ENCODE results near the gene PARP1. TPM values are rescaled to one million over a fixed set of nuclear protein-coding genes. Genes with fewer than 3 reads are reported as not detected.

The PARP1 gene
- total RNA-seq, 1 donor from 2014 or later, result 140 TPM

DNA sequence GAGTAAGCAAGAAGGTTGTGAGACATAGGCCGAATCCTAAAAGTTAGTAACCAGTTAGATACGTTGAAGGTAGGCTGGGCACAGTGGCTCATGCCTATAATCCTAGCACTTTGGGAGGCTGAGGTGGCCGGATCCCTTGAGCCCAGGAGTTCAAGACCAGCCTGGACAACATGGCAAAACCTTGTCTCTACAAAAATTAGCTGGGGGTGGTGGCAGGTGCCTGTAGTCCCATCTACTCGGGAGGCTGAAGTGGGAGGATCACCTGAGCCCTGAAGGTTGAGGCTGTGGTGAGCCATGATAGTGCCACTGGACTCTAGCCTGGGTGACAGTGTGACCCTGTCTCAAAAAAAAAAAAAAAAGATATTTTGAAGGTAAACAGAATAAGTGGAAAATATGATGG lies 1.5 kb upstream of the PARP1 start:
- DNase-seq (no peak), ATAC-seq (no peak)
- intact Hi-C loops (cut with micrococcal nuclease), result no loop called here

DNA sequence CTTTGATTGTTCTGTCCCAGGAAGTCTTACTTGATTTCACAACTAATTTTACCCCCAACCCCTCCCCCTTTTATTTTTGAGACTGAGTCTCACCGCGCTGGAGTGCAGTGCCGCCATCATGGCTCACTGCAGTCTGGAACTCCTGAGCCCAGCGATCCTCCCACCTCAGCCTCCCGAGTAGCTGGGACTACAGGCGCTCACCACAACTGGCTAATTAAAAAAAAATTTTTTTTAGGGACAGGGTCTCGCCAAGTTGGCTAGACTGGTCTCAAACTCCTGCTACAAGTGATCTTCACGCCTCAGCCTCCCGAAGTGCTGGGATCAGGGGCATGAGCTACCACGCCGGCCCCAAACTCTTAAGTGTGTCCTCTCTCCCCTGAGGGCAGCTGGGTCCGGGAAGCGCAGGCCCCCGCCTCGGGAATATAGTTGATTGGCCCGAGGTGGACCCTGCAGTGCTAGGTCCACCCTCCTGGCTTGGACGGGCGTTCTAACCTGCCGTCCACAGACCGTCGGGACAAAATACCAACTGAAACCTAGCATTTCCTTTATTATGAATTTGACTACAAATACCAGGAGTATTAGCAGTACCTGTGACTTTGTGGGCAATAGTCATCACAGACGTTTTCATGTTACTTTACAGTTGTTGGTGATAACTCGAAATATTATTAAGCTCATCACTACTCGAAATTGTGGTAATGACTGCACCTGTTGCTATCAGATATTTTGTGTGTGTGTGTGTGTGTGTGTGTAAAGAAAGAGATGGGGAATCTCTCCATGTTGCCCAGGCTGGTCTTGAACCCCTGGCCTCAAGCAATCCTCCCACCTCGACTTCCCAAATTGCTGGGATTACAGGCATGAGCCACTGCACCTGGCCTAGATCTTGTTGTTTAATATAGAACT lies 642 bp upstream of the PARP1 start:
- intact Hi-C loops (cut with micrococcal nuclease), result no loop called here
- peak; percentile 50 for DNase-seq
- no peak for ATAC-seq

DNA sequence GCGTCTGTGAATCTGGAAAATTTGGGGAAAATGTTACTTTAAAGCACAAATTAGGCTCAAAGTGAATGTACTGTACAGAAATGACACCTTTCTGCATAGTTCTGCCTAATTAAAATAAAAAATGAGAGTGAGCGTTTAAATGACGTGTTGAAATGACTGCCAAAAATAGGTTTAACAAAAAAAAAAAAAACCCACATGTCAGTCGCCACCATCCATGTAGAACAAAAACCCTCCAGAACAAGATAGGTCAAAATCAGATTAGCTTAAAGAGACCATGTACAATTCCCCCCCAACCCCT lies 745 bp downstream of the PARP1 start:
- ATAC-seq, result no peak
- intact Hi-C loops (cut with micrococcal nuclease), result no loop called here
- no peak for DNase-seq

DNA sequence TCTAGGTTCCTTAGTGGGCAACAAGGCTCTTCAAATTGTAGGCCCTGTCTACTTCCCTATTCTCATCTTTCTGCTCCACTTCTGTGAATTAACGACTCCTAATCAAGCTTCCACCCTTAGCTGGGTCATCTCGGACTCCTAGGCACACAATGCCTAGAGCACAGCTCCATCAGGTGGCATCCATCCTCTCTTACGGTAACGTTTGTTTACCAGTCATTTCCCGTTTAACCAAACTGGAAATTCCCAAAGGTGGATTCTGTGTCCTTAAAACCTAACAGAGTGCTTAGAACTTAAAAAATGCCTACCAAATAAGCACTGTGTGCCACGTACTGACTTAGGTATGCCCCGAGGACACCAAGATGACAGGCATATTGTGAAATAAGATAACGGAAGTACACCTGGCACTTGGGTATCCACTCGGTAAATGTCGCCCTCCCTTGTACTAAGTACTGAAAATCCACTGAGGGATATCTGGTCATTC lies 1.5 kb downstream of the PARP1 start:
- DNase-seq, result no peak
- intact Hi-C loops (cut with micrococcal nuclease), result no loop called here
- ATAC-seq, result no peak

DNA sequence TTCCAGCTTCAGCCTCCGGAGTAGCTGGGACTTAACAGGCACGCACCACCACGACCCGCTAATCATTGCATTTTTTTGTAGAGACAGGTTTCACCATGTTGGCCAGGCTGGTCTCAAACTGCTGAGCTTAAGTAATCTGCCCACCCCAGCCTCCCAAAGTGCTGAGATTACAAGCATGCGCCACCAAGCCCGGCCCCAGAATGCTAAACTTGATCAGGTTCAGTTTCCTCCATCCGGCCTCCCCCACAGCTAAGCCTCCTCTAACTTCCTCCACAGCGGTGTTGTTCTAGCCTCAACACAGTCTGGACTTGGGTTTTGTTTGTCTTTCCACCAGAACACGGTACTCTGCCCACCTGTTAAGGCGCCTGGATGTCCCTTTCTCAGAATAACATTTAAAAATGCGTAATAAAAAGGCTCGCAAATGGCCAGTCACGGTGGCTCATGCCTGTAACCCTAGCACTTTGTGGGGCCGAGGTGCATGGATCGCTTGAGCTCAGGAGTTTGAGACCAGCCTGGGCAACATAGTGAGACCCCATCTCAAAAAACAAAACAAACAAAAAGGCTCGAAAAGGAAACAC lies 2.4 kb downstream of the PARP1 start:
- intact Hi-C loops (cut with micrococcal nuclease), result no loop called here
- DNase-seq (no peak), ATAC-seq (no peak)

DNA sequence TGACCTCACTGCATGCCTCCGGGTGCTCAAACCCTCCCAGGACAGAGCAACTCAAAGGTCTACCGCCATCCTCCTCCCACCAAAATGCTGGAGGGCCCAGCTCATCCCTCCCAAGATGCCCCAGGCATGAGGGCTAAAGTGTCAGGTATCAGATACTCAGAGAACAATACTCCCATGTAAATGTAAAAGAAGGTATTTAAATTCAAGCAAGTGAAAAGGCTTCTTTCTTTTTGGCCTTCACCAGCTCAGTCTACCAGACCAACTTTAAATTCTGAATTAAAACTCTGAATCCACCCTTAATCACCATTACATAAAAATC lies 3.0 kb downstream of the PARP1 start:
- intact Hi-C loops (cut with micrococcal nuclease), result no loop called here
- DNase-seq, result no peak
- no peak for ATAC-seq

DNA sequence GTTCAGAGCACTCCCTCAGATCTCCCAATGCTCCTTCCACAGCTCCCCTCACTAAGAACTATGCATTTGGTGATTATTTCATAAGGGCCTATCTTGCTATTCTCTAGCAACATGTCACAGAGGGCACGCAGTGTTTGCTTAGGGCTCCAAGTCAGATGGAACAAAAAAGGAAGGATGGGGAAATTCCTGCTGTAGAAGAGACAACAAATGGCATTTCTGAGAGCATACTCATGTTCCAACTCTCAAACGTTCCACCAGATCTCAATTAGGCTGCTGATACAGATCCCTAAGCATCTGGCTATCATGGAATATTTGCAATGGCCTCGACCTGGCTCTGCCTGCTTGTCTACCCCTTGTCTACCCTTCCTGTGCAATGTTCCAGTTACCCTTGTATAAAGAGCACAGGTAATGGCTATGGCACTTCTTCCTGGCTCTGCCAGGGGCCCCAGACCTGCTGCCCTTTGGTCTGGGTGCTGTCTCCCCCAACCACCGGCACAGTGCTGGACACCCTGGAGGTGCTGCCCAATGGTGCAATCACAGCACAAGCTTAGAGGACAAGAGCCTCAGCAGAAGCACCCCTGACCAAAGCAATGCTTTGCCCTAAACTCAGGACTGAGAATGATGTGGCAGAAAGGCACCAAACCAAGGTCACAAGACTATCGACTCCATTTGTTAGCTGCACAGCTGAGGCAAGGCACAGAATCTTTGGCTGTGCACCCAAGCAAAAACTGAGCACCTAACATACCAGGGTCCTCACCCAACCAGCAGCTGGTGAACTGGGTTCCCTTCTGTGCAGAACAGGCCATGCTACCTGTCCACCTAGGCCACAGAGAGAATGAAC lies 3.6 kb downstream of the PARP1 start:
- DNase-seq, result no peak
- intact Hi-C loops (cut with micrococcal nuclease), result no loop called here
- no peak for ATAC-seq

DNA sequence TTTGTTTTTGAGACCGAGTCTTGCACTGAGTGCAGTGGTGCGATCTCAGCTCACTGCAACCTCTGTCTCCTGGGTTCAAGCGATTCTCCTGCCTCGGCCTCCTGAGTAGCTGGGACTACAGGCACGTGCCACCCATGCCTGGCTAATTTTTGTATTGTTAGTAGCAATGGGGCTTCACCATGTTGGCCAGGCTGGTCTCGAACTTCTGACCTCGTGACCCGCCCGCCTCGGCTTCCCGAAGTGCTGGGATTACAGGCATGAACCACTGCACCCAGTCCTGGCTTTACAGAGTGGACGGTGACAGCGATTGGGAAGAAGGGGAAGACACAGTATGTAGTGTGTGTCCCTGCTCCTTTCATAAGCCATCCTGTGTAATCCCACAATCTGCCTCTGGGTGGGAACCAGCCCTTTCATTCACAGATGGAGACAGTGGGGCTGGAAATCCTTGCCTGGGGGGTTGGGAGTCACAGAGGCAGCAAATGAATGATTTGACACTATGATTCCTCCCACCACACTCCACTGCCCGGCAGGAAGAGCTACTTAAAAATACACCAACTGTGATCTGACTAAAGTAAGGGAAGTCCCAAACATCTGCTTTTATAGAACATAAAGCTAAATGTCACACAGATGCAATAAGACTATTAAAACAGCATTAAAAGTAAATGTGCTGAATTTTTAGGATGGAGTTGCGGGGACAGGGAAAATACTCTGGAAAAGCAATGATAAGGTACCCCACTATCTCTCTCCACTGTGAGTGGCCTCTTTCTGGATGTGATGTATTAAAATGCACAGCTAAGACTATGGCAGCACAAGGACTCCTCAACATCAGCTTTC lies 4.5 kb downstream of the PARP1 start:
- DNase-seq, result no peak
- ATAC-seq, result no peak
- intact Hi-C loops (cut with micrococcal nuclease), result no loop called here

DNA sequence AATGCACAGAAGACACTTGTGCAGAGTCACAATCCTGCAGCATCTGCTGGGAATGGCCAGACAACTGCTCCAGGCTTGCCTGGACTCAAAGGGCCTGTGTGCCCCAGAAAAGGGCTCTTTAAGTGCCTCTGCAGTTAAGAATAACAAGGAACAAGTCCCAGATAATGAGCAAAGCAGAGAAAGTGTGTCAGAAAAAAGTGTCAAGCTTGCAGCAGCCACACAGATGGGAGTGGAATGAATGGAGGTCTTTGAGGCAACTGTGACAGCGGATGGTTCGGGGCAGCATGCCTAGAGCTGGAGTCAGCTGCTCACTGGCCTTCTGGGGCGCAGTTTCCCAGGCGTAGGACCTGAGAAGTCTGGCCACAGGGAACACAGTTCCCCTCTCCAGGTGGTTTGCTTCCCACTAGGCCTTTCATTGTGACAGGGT lies 5.1 kb downstream of the PARP1 start:
- no peak for DNase-seq
- no peak for ATAC-seq
- intact Hi-C loops (cut with micrococcal nuclease), result no loop called here

DNA sequence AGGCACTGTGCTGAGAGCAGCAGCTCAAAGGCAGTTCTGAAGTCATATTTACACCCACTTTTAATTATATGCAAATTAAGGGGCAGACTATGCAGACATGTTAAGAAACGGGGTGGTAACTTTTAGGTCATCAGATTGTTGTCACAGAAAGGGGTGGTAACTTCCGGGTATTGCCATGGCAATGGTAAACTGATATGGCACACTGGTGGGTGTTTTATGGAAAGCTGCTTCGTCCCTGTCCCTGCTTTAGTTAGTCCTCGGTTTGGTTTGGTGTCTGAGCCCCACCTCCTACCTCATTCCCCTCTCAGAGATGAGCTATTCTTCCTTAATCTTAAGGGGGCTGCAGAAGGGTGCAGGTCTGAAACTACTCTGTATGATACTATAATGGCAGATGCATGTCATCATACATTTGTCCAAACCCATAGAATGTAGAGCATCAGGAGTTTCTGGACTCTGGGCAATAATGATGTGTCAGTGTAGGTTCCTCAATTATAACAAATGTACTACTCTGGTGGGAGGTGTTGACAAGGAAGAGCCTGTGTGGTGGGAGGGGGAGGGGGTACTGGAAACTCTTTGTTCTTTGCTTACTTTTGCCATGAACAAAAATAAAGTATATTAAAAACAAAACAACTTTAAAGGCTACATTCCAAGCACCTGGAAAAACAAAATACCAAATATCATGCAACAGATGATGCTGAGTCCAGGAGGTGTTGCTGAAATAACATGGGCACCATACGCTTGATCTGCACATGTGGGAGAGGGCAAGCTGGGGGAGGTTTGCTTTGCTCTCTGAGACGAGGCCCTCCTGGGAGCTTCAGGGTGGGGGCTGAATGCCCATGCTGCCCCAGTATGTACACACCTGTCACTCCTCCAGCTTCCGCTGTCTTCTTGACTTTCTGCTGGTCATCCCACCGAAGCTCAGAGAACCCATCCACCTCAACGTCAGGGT lies 6.3 kb downstream of the PARP1 start:
- ATAC-seq (no peak), DNase-seq (no peak)
- intact Hi-C loops (cut with micrococcal nuclease), result no loop called here

DNA sequence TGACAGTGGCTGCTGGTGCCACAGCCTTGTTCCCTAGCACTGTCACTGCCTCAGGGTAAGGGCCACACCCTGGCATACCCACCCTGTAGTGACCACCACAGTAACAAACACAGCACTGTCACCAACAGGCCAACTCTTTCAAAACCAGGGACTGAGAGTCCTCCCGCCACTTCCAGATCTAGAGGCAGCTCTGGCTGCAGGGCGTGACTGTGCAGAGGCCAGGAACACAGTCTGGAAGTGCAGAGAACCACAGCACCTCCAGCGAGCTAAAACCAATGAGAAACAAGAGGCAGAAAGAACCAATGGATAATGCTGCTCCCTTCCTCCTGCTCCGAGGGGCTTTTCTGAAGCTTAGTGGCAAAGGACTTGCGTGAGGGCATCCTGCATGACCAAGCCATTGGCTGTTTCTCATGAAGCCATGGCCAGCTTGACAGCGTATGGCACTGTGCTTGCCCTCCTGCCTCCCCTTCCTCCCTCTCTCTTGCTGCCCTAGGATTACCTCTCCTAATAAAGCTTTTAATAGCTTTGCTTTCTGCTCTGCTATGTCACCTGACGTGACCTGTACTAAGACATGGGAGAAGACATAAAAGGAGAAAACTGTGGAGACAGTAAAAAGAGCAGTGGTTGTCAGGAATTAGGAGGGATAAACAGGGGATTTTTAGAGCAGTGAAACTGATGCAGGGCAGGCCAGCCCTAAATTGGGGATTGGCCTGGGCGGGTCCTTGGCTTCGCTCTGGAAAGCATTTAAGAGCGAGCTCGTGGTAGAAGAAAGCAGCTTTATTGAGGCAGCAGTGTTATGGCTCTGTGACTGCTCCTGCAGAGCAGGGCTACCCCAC lies 7.2 kb downstream of the PARP1 start:
- ATAC-seq (peak; percentile 65), DNase-seq (peak; percentile 45)
- intact Hi-C loops (cut with micrococcal nuclease), result no loop called here

DNA sequence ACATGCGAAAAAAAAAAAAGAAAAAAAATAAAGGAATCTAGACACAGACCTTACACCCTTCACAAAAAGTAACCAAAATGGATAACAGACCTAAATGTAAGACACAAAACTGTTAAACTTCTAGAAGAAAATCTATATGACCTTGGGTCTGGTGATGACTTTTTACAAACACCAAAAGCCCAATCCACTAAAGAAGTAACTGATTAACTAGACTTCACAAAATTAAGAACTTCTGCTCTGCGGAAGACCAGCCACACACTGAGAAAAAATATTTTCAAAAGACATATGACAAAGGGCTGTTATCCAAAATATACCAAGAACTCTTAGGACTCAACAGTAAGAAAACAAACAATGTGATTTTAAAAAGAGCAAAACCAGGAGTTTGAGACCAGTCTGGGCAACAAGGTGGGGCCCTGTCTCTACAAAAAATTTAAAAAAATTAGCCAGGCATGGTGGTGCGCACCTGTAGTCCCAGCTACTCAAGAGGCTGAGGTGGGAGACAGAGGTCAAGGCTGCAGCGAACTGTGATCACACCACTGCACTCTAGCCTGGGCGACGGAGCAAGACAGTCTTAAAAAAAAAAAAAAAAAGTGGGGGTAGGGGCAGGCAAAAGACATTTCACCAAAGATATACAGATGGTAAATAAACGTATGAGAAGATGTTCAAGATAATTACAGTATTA lies 9.8 kb downstream of the PARP1 start:
- intact Hi-C loops (cut with micrococcal nuclease), result no loop called here
- DNase-seq (no peak), ATAC-seq (no peak)

DNA sequence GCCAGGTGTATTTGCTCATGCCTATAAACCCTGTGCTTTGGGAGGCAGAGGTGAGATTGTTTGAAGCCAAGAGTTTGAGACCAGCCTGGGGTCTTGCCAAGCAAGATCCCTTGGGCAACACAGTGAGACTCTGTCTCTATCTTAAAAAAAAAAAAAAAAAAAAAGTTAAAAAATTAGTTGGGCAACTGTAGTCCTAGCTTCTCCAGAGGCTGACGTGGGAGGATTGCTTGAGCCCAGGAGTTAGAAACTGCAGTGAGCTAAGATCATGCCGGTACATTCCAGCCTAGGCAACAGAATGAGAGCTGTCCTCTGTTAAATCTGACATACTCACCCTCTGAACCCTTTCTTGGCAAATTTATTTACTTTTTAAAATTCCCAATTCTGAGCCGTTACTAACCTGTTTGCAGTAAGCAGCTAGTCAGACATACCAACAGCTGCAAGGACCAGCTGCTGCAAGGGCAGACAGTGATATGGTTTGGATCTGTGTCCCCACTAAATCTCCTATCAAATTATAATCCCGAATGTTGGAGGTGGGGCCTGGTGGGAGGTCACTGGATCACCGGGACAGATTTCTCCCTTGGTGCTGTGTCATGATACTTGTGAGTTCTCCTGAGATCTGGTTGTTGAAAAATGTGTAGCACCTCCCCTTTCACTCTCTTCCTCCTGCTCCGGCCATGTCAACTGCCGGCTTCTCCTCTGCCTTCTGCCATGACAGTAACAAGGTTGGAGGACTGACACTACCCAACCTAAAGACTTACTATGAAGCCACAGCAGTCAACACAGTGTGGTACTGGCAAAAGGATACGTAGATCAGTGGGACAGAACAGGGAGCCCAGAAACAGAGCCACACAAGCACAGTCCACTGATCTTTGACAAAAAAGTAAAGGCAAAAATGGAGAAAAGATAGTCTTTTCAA lies 10.6 kb downstream of the PARP1 start:
- ATAC-seq (peak; percentile 19), DNase-seq (no peak)
- intact Hi-C loops (cut with micrococcal nuclease), result no loop called here

DNA sequence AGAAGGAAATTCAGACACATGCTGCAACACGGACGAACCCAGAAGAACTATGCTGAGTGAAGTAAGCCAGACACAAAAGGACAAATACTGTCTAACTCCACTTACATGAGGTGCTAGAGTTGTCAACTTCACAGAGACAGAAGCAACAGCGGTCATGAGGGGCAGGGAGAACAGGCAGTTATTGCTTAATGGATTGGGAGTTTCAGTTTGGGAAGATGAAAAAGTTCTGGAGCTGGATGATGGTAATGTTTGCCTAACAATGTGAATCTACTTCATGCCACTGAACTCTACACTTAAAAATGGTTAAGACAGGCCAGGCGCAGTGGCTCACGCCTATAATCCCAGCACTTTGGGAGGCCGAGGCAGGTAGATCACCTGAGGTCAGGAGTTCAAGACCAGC lies 12.1 kb downstream of the PARP1 start:
- DNase-seq (no peak), ATAC-seq (peak; percentile 31)
- intact Hi-C loops (cut with micrococcal nuclease), result no loop called here

DNA sequence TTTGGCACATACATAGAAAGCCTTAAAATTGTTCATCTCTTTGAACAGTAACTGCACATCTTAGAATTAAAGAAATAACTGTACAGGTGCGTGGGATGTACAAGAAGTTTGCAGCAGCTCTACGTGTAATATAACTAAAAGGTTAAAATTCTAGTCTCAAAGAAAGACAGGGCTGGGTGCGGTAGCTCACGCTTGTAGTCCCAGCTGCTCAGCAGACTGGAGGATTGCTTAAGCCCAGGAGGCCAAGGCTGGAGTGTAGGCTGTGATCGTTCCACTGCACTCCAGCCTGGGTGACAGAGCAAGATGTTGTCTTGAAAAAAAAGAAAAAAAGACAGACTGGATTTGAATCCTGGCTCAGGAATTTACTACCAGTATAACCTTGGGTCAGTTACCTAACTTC lies 13.4 kb downstream of the PARP1 start:
- no peak for ATAC-seq
- DNase-seq, result no peak
- intact Hi-C loops (cut with micrococcal nuclease), result no loop called here

DNA sequence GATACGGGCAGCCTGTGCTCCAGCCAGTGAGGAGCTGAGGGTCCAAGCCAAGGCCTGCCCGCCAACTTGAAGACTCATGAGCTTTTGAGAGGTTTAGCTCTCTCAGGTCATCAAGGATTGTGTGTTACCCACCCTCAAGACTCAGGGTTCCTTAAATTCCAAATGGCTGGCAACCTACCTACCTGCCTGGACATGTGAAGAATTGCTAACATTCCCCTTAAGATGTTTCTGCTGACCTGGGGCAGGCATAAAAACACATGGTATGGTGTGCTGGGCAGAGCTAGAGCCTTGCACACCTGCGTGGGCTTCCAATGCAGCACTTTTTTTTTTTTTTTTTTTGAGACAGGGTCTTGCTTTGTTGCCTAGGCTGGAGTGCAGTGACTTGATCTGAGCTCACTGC lies 17.2 kb downstream of the PARP1 start:
- ATAC-seq (no peak), DNase-seq (no peak)
- intact Hi-C loops (cut with micrococcal nuclease), result no loop called here

Measured in left ventricle myocardium superior (tissue), 1 donor.